ENCODE data around the gene GRSF1.

Gene GRSF1

DNA sequence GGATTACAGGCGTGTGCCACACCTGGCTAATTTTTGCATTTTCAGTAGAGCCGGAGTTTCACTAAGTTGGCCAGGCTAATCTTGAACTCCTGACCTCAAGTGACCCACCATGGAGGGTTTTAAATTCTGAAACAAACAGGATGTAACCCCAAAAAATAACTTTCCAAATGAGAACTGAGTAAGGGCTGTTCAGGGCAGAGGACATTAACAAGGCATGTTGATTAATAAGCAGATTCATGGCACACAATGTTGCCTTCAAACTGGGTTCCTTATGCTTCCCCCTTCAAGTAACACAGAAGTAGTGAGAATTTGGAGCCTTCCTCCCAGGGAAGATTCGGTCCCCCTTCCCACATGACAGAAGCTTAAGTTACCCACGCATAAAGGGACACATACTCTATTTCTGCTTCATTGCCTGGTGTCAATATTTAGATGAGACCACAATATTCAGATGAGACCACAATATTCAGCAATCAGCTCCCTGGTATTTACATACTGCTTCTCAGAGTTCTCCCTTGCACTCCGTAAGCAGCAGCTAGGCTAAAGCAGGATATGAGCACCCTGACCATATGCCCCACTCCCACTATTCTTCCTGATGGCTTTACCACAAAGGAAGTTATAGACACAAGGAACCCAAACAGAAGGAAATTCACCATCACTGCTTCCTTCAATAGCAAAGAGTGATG lies 21.4 kb downstream of the GRSF1 start:
- H3K4me2 ChIP-seq (ENCODE audit: low read length) = no peak overlapping the region
- no peaks in the 10 kb centered on the region for H3K36me3 ChIP-seq (ENCODE audit: control insufficient read depth, insufficient read depth, low read length)
- H3K9me3 ChIP-seq (ENCODE audit: control insufficient read depth, low read length) = no peaks in the 10 kb centered on the region
- TF ChIP-seq, protein P1, sequence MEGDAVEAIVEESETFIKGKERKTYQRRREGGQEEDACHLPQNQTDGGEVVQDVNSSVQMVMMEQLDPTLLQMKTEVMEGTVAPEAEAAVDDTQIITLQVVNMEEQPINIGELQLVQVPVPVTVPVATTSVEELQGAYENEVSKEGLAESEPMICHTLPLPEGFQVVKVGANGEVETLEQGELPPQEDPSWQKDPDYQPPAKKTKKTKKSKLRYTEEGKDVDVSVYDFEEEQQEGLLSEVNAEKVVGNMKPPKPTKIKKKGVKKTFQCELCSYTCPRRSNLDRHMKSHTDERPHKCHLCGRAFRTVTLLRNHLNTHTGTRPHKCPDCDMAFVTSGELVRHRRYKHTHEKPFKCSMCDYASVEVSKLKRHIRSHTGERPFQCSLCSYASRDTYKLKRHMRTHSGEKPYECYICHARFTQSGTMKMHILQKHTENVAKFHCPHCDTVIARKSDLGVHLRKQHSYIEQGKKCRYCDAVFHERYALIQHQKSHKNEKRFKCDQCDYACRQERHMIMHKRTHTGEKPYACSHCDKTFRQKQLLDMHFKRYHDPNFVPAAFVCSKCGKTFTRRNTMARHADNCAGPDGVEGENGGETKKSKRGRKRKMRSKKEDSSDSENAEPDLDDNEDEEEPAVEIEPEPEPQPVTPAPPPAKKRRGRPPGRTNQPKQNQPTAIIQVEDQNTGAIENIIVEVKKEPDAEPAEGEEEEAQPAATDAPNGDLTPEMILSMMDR (IDR thresholded peaks at IDR 0.05) = no peak
- H2AFZ ChIP-seq = no peak overlapping the region
- H3K4me3 ChIP-seq (ENCODE audit: low read depth, low read length) = no peak overlapping the region
- H3K27ac ChIP-seq = no peak overlapping the region
- H3K9ac ChIP-seq = no peak overlapping the region
- H3K79me2 ChIP-seq = no peaks in the 10 kb centered on the region
- H3K27me3 ChIP-seq (ENCODE audit: control insufficient read depth, insufficient read depth, low read length) = no peaks in the 10 kb centered on the region
- no peaks in the 10 kb centered on the region for H3K4me1 ChIP-seq

DNA sequence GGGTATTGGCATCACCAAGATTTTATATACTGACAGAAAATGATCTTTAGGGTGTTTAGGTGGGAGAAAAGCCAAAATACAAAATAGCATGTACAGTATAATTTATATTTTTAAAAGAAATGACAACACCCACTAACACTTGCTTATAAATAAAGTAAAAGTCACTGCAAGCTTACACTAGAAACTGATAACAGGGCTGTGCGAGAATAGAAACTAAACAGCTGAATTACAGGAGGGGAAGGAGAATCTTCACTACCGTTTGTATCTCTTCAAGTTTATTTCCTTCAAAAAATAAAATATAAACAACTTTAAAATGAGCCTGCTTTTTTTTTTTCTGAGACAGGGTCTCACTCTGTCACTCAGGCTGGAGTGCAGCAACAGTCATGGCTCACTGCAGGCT lies 22.8 kb downstream of the GRSF1 start:
- no peaks in the 10 kb centered on the region for H3K79me2 ChIP-seq
- H3K27ac ChIP-seq = no peak overlapping the region
- no peaks in the 10 kb centered on the region for H3K36me3 ChIP-seq (ENCODE audit: control insufficient read depth, insufficient read depth, low read length)
- no peak overlapping the region for H3K9ac ChIP-seq
- no peak overlapping the region for H3K4me2 ChIP-seq (ENCODE audit: low read length)
- H3K4me3 ChIP-seq (ENCODE audit: low read depth, low read length) = no peak overlapping the region
- TF ChIP-seq, protein P1 (IDR thresholded peaks at IDR 0.05) = no peak
- H3K4me1 ChIP-seq = no peaks in the 10 kb centered on the region
- H2AFZ ChIP-seq = no peak overlapping the region
- no peaks in the 10 kb centered on the region for H3K27me3 ChIP-seq (ENCODE audit: control insufficient read depth, insufficient read depth, low read length)
- no peaks in the 10 kb centered on the region for H3K9me3 ChIP-seq (ENCODE audit: control insufficient read depth, low read length)

DNA sequence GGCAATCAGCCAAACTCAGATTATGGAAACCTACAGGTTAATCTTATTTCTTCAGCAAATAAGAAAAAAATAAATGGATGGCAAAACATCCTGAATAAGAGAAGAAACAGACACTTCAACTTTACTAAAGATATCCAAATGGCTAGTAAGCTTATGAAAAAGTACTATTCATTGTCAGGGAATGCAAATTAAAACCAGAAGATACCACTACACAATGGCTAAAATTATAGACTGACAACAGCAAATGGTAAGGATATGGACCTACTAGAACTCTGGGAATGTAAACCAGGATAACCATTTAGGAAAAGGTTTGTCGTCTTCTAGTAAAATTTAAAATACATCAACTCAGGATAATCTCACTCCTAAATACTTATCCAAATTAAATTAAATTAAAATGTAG lies 24.3 kb downstream of the GRSF1 start:
- no peak overlapping the region for H2AFZ ChIP-seq
- H3K79me2 ChIP-seq = no peaks in the 10 kb centered on the region
- H3K36me3 ChIP-seq (ENCODE audit: control insufficient read depth, insufficient read depth, low read length) = no peaks in the 10 kb centered on the region
- no peak overlapping the region for H3K27ac ChIP-seq
- no peak overlapping the region for H3K4me2 ChIP-seq (ENCODE audit: low read length)
- H3K9me3 ChIP-seq (ENCODE audit: control insufficient read depth, low read length) = no peaks in the 10 kb centered on the region
- H3K27me3 ChIP-seq (ENCODE audit: control insufficient read depth, insufficient read depth, low read length) = no peaks in the 10 kb centered on the region
- TF ChIP-seq, protein P1 (IDR thresholded peaks at IDR 0.05) = no peak
- no peaks in the 10 kb centered on the region for H3K4me1 ChIP-seq
- H3K9ac ChIP-seq = no peak overlapping the region
- no peak overlapping the region for H3K4me3 ChIP-seq (ENCODE audit: low read depth, low read length)

DNA sequence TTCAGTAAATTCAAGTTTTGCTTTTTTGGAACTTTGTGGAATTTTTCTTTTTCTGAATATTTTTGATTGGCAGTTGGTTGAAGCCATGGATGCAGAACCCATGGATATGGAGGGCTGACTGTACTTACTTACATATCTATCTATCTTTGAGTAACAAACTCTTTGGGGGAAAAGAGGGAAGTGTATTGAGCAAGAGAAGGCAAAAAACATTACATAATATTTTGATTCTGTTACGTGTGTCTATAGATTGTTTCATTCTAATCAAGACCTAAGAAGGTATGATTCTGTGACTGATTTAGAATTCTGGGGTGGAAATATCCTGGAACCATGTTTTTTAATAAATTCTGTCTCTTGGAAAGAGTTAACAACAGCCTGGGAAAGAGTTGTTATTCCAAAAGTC lies 31.5 kb downstream of the GRSF1 start:
- Histone ChIP-seq H3K9ac (no peak overlapping the region), H3K79me2 (no peaks in the 10 kb centered on the region), H3K9me3 (ENCODE audit: control insufficient read depth, low read length) (no peaks in the 10 kb centered on the region), H3K4me3 (ENCODE audit: low read depth, low read length) (no peak overlapping the region), H2AFZ (no peak overlapping the region), H3K27ac (no peak overlapping the region), H3K4me1 (no peaks in the 10 kb centered on the region), H3K4me2 (ENCODE audit: low read length) (no peak overlapping the region), H3K36me3 (ENCODE audit: control insufficient read depth, insufficient read depth, low read length) (no peaks in the 10 kb centered on the region), H3K27me3 (ENCODE audit: control insufficient read depth, insufficient read depth, low read length) (no peaks in the 10 kb centered on the region)
- TF ChIP-seq, protein P1 (IDR thresholded peaks at IDR 0.05) = no peak

DNA sequence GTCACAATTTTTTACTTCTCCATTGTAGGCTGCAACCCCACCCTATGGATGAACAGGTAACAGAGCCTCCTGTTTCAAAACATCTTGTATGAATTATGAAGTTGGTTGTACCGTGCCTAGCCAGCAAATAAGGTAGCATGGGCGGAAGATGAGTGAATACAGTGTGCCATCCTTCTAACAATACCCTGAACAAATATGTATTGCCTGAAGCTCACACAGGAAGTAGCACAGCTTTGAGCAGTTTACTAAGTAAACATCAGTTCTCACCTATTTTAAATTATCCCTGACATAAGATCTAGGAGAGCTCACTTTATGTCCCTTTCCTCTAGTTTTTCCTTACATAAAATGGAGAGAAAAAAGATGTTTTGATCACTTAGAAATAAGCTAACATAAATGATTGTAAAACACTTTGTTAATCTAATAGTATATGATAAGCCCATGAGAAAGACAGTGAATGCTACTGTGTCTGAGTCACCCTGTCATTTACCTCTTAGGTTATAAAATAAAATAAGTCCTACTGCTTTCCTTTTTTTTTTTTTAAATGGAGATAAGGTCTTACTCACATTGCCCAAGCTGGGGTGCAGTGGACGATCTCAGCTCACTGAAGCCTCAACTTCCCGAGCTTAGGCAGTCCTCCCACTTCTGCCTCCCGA lies 36.6 kb downstream of the GRSF1 start:
- H3K36me3 ChIP-seq (ENCODE audit: control insufficient read depth, insufficient read depth, low read length) = no peaks in the 10 kb centered on the region
- H3K27me3 ChIP-seq (ENCODE audit: control insufficient read depth, insufficient read depth, low read length) = no peaks in the 10 kb centered on the region
- no peak overlapping the region for H2AFZ ChIP-seq
- H3K27ac ChIP-seq = no peak overlapping the region
- TF ChIP-seq, protein P1 (IDR thresholded peaks at IDR 0.05) = no peak
- no peak overlapping the region for H3K4me3 ChIP-seq (ENCODE audit: low read depth, low read length)
- H3K79me2 ChIP-seq = no peaks in the 10 kb centered on the region
- H3K4me2 ChIP-seq (ENCODE audit: low read length) = no peak overlapping the region
- H3K9ac ChIP-seq = no peak overlapping the region
- no peaks in the 10 kb centered on the region for H3K9me3 ChIP-seq (ENCODE audit: control insufficient read depth, low read length)
- no peaks in the 10 kb centered on the region for H3K4me1 ChIP-seq

Data from parathyroid adenoma (tissue), 2 donors.